HCT116 (cell line): Measurements from ENCODE around the gene LRRIQ1. TPM values are rescaled to one million over a fixed set of nuclear protein-coding genes. Genes with fewer than 3 reads are reported as not detected.

Source experiments
- ATAC-seq: fragments of 200-7000 bp; cut with Tn5 transposase; 2 replicates; pipeline ENCODE4 v1.9.1; 2020; ENCODE audit warnings: mild to moderate bottlenecking, moderate library complexity
- BruUV-seq: library from RNA; stranded (reverse); fragments of 400-500 nt; replicated peaks from 2 replicates; lab custom pipeline; 2021; lab: Mats Ljungman, UMichigan
- CTCF ChIA-PET: fragments of 300-600 bp; sonication (Branson Sonifier 250); formaldehyde crosslinking; loops from one replicate; lab custom pipeline; 2021; ENCODE audit warnings: antibody characterized with exemption; lab: Charles Lee
- POLR2A ChIA-PET: fragments of 300-600, 350-600 bp; sonication (Branson Sonifier 250); formaldehyde crosslinking; loops from one replicate; lab custom pipeline; 2021; ENCODE audit warnings: antibody characterized with exemption; lab: Charles Lee
- RAD21 ChIA-PET, 2 experiments: fragments of 300-600 bp; sonication (Branson Sonifier 250); formaldehyde crosslinking; loops; one replicate each; lab custom pipeline; 2023; ENCODE audit warnings: low total read pairs in 2 of 2; ENCODE audit not compliant: uncharacterized antibody in 2 of 2, unreplicated experiment in 2 of 2, low non-redundant PET in 1 of 2; lab: Charles Lee
- DNase-seq: peaks from one replicate; pipeline ENCODE4 v3.0.0-alpha.2; 2010; ENCODE audit warnings: low read depth, low spot score
- H2AFZ ChIP-seq: fragments of 200-600 bp; shearing (Covaris generic), sonication (generic); 2 replicates; pipeline ENCODE4 v1.6.1; 2017; ENCODE audit warnings: low read depth, mixed run types, mixed read lengths, antibody characterized with exemption, low read length; ENCODE audit not compliant: poor library complexity, severe bottlenecking
- H3K27ac ChIP-seq: 2 replicates; pipeline ENCODE4 v1.5.1; 2012; ENCODE audit warnings: low read depth, low read length
- H3K27me3 ChIP-seq: fragments of 200-600 bp; sonication (generic); 2 replicates; pipeline ENCODE4 v1.6.1; 2016; ENCODE audit warnings: mixed run types, low read length, mixed read lengths; ENCODE audit not compliant: insufficient read depth
- H3K36me3 ChIP-seq, 2 experiments: fragments of 200-500 bp in 1 of 2; fragments of 200-600 bp in 1 of 2; sonication (Bioruptor generic) in 1 of 2; sonication (generic) in 1 of 2; 2 replicates each; pipeline versions ENCODE4 v1.5.1 to v1.6.1; 2014 to 2016; ENCODE audit warnings: low read length in 2 of 2, inconsistent platforms in 1 of 2, mixed read lengths in 1 of 2, mixed run types in 1 of 2; ENCODE audit not compliant: insufficient read depth in 2 of 2, control insufficient read depth in 1 of 2
- H3K4me1 ChIP-seq, 2 experiments: fragments of 200-600 bp in 1 of 2; sonication (generic) in 1 of 2; 2 replicates each; pipeline versions ENCODE4 v1.5.1 to v1.6.1; 2012 to 2017; ENCODE audit warnings: low read length in 2 of 2, inconsistent platforms in 1 of 2, mild to moderate bottlenecking in 1 of 2, mixed read lengths in 1 of 2, mixed run types in 1 of 2, moderate library complexity in 1 of 2; ENCODE audit not compliant: insufficient read depth in 2 of 2, control insufficient read depth in 1 of 2
- H3K4me2 ChIP-seq: fragments of 200-600 bp; sonication (generic); 2 replicates; pipeline ENCODE4 v1.6.1; 2017; ENCODE audit warnings: mixed run types, low read length, mixed read lengths
- H3K4me3 ChIP-seq, 2 experiments: fragments of 200-600 bp in 1 of 2; sonication (generic) in 1 of 2; replicated peaks in 1 of 2; 2 replicates each; pipeline ENCODE4 v1.5.1; 2011 to 2016; ENCODE audit warnings: low read length in 2 of 2, control low read depth in 1 of 2, low read depth in 1 of 2, mild to moderate bottlenecking in 1 of 2, mixed read lengths in 1 of 2, mixed run types in 1 of 2
- H3K79me2 ChIP-seq: fragments of 200-600 bp; sonication (generic); 2 replicates; pipeline ENCODE4 v1.6.1; 2017; ENCODE audit warnings: mild to moderate bottlenecking, mixed run types, low read length, moderate library complexity, mixed read lengths; ENCODE audit not compliant: insufficient read depth
- H3K9ac ChIP-seq: fragments of 200-600 bp; sonication (generic); 2 replicates; pipeline ENCODE4 v1.6.1; 2016; ENCODE audit warnings: low read length, mixed read lengths
- H3K9me2 ChIP-seq: fragments of 200-600 bp; sonication (generic), shearing (Covaris generic); 2 replicates; pipeline ENCODE4 v1.6.1; 2017; ENCODE audit warnings: mixed run types, mild to moderate bottlenecking, moderate library complexity; ENCODE audit not compliant: insufficient read depth
- H3K9me3 ChIP-seq, 2 experiments: fragments of 200-500 bp in 1 of 2; fragments of 200-600 bp in 1 of 2; sonication (Bioruptor generic) in 1 of 2; sonication (generic) in 1 of 2; 2 replicates each; pipeline ENCODE4 v1.6.1; 2014 to 2017; ENCODE audit warnings: low read length in 2 of 2, mixed read lengths in 2 of 2, inconsistent platforms in 1 of 2, low read depth in 1 of 2, mild to moderate bottlenecking in 1 of 2, mixed run types in 1 of 2, moderate library complexity in 1 of 2; ENCODE audit not compliant: control insufficient read depth in 1 of 2, insufficient read depth in 1 of 2
- H4K20me1 ChIP-seq: fragments of 200-600 bp; sonication (generic), shearing (Covaris generic); 2 replicates; pipeline ENCODE4 v1.6.1; 2017; ENCODE audit warnings: mixed run types, mild to moderate bottlenecking, moderate library complexity; ENCODE audit not compliant: insufficient read depth
- CBX3 ChIP-seq: IDR thresholded peaks from 2 replicates; pipeline ENCODE4 v1.6.1; 2012; ENCODE audit warnings: low read depth
- CEBPB ChIP-seq: IDR thresholded peaks from 2 replicates; pipeline ENCODE4 v1.6.1; 2012; ENCODE audit warnings: low read depth
- CTCF ChIP-seq, 3 experiments: fragments of 200-600 bp in 1 of 3; sonication (generic) in 1 of 3; IDR thresholded peaks in 2 of 3; conservative IDR thresholded peaks in 1 of 3; 2 replicates each; pipeline ENCODE4 v1.5.1; 2012 to 2017; ENCODE audit warnings: low read depth in 2 of 3, low read length in 2 of 3, antibody characterized with exemption in 1 of 3, borderline replicate concordance in 1 of 3, control low read depth in 1 of 3, mild to moderate bottlenecking in 1 of 3, mixed read lengths in 1 of 3, mixed run types in 1 of 3, moderate library complexity in 1 of 3; ENCODE audit not compliant: insufficient read depth in 1 of 3
- ELF1 ChIP-seq: IDR thresholded peaks from 2 replicates; pipeline ENCODE4 v1.6.1; 2012; ENCODE audit warnings: low read depth, borderline replicate concordance
- EZH2 ChIP-seq: fragments of 200-600 bp; sonication (generic); IDR thresholded peaks from 2 replicates; pipeline ENCODE4 v1.6.1; 2017; ENCODE audit warnings: antibody characterized with exemption, mixed run types
- EZH2phosphoT487 ChIP-seq: fragments of 200-600 bp; IDR thresholded peaks from 2 replicates; pipeline ENCODE4 v1.6.1; 2018; ENCODE audit warnings: antibody characterized with exemption, borderline replicate concordance
- FOSL1 ChIP-seq: IDR thresholded peaks from 2 replicates; pipeline ENCODE4 v1.6.1; 2012; ENCODE audit warnings: low read depth
- JUND ChIP-seq: IDR thresholded peaks from 2 replicates; pipeline ENCODE4 v1.6.1; 2012
- POLR2A ChIP-seq: IDR thresholded peaks from 2 replicates; pipeline ENCODE4 v1.7.0; 2011; ENCODE audit warnings: borderline replicate concordance; ENCODE audit not compliant: insufficient read depth, insufficient read length; ENCODE audit errors: extremely low read depth
- RAD21 ChIP-seq: IDR thresholded peaks from 2 replicates; pipeline ENCODE4 v1.6.1; 2012; ENCODE audit warnings: low read depth, mild to moderate bottlenecking
- REST ChIP-seq: IDR thresholded peaks from 2 replicates; pipeline ENCODE4 v1.6.1; 2012; ENCODE audit warnings: low read depth
- SIN3A ChIP-seq: IDR thresholded peaks from 2 replicates; pipeline ENCODE4 v1.6.1; 2012; ENCODE audit warnings: low read depth
- SP1 ChIP-seq: IDR thresholded peaks from 2 replicates; pipeline ENCODE4 v1.6.1; 2012; ENCODE audit warnings: low read depth
- SRF ChIP-seq: IDR thresholded peaks from 2 replicates; pipeline ENCODE4 v1.6.1; 2012; ENCODE audit warnings: low read depth
- YY1 ChIP-seq: IDR thresholded peaks from 2 replicates; pipeline ENCODE4 v1.6.1; 2011; ENCODE audit warnings: low read length, low read depth, moderate library complexity, mild to moderate bottlenecking; ENCODE audit not compliant: insufficient replicate concordance; ENCODE audit errors: extremely low read depth
- ZBTB33 ChIP-seq: IDR thresholded peaks from 2 replicates; pipeline ENCODE4 v1.6.1; 2011; ENCODE audit warnings: mild to moderate bottlenecking, low read length, moderate library complexity; ENCODE audit not compliant: insufficient replicate concordance; ENCODE audit errors: extremely low read depth
- ZFX ChIP-seq: fragments of 450-650 bp; IDR thresholded peaks from 2 replicates; pipeline ENCODE4 v1.6.1; 2017
- intact Hi-C: fragments of 100-400 bp; cut with micrococcal nuclease; formaldehyde crosslinking; loops from 2 replicates; pipeline ENCODE4 v1.10.0; 2022
- total RNA-seq: library from RNA; stranded (reverse); gene quantifications from one replicate; pipeline ENCODE4 v1.2.1, GENCODE V29; 2021; ENCODE audit not compliant: unreplicated experiment
- TF ChIP-seq, protein P1 (sequence below): IDR thresholded peaks from 2 replicates; pipeline ENCODE4 v1.6.1; 2012

LRRIQ1 gene
- total RNA-seq, 1 experiment from 2014 or later: 0.89 TPM

DNA sequence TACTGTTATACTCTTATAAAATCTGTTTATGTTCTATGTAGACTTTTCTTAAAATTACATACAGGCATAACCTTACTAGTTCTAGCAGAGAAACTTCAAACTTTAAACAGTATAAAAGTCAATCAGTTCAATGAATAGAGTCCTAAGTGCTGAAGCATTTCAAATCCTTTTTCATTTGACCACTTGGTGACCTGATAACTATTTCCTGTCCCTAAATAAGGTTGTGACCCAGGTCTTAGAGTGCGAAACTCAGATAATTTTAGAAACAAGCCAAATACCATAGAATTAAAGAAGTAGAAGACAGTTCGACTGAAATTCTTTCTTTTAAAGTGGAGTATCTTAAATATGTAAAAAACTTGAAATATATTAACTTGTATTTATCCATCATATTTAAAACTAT, 147.7 kb downstream of the LRRIQ1 start:
- Histone ChIP-seq H3K4me1 (no peaks in the 10 kb centered on the region), H2AFZ (no peak overlapping the region), H3K4me3 (no peak overlapping the region), H3K27ac (no peak overlapping the region), H3K36me3 (no peaks in the 10 kb centered on the region), H3K4me2 (no peak overlapping the region), H3K9me3 (no peaks in the 10 kb centered on the region), H4K20me1 (no peaks in the 10 kb centered on the region), H3K9me2 (no peaks in the 10 kb centered on the region), H3K79me2 (no peaks in the 10 kb centered on the region), H3K27me3 (no peaks in the 10 kb centered on the region), H3K9ac (no peak overlapping the region)
- no TSS peak for BruUV-seq
- CTCF ChIA-PET: no interaction called here
- POLR2A ChIA-PET: no interaction called here
- ATAC-seq (no peak), DNase-seq (no peak)
- TF ChIP-seq RAD21 (no peak), SIN3A (no peak), YY1 (no peak), CBX3 (no peak), REST (no peak), FOSL1 (no peak), SRF (no peak), ELF1 (no peak), EZH2 (no peak), CTCF (IDR thresholded peaks at IDR 0.05 in 2 of 3, conservative IDR thresholded peaks at IDR 0.05 in 1 of 3; ENCODE audit: borderline replicate concordance in 1 of 3, insufficient read depth in 1 of 3, low read depth in 2 of 3, low read length in 2 of 3) (no peak), CEBPB (no peak), EZH2phosphoT487 (no peak), POLR2A (no peak), ZFX (no peak), JUND (no peak), SP1 (no peak), ZBTB33 (no peak)
- TF ChIP-seq, protein P1, sequence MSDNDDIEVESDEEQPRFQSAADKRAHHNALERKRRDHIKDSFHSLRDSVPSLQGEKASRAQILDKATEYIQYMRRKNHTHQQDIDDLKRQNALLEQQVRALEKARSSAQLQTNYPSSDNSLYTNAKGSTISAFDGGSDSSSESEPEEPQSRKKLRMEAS: no peak
- intact Hi-C loops: no loop called here
- RAD21 ChIA-PET: no interaction called here
